HG02840 (cell line): Measurements from ENCODE around the gene RTN4RL1.

Experiments used
- ATAC-seq: cut with Tn5 transposase; IDR thresholded peaks from one replicate; pipeline ENCODE4 v1.9.1; 2021; ENCODE audit warnings: mild to moderate bottlenecking, moderate library complexity, moderate number of reproducible peaks; ENCODE audit not compliant: unreplicated experiment, low FRiP score

RTN4RL1 gene

GRCh38 chr17:1959871-1960544 is 65.1 kb downstream of the RTN4RL1 start:
- ATAC-seq = no peak

- no peak for ATAC-seq
These were observed 66.8 kb downstream of the RTN4RL1 start for GRCh38 chr17:1958134-1958881.

GRCh38 chr17:1957037-1957436 is 68.1 kb downstream of the RTN4RL1 start:
- ATAC-seq = no peak

GRCh38 chr17:1956134-1956533 is 69.0 kb downstream of the RTN4RL1 start:
- no peak for ATAC-seq

GRCh38 chr17:1953831-1954230 is 71.3 kb downstream of the RTN4RL1 start:
- ATAC-seq = no peak

GRCh38 chr17:1951920-1952319 is 73.2 kb downstream of the RTN4RL1 start:
- ATAC-seq = no peak

- no peak for ATAC-seq
These were observed 75.4 kb downstream of the RTN4RL1 start for GRCh38 chr17:1949754-1950153.

GRCh38 chr17:1948517-1948825 is 76.7 kb downstream of the RTN4RL1 start:
- ATAC-seq = no peak

- ATAC-seq = no peak
These were observed 77.2 kb downstream of the RTN4RL1 start for GRCh38 chr17:1947743-1948516.

- no peak for ATAC-seq
These were observed 77.8 kb downstream of the RTN4RL1 start for GRCh38 chr17:1947229-1947742.

- no peak for ATAC-seq
These were observed 78.9 kb downstream of the RTN4RL1 start for GRCh38 chr17:1946021-1946932.

- no peak for ATAC-seq
These were observed 79.5 kb downstream of the RTN4RL1 start for GRCh38 chr17:1945621-1946020.

- ATAC-seq = no peak
These were observed 81.7 kb downstream of the RTN4RL1 start for GRCh38 chr17:1943436-1943831.

GRCh38 chr17:1942666-1943435 is 82.3 kb downstream of the RTN4RL1 start:
- no peak for ATAC-seq

- no peak for ATAC-seq
These were observed 83.1 kb downstream of the RTN4RL1 start for GRCh38 chr17:1942066-1942365.

GRCh38 chr17:1941272-1942065 is 83.7 kb downstream of the RTN4RL1 start:
- ATAC-seq = no peak

GRCh38 chr17:1940810-1941185 is 84.3 kb downstream of the RTN4RL1 start:
- ATAC-seq = no peak

- no peak for ATAC-seq
These were observed 84.9 kb downstream of the RTN4RL1 start for GRCh38 chr17:1939981-1940809.
